K562 (cell line): Measurements from ENCODE around the gene BTBD2. TPM values are rescaled to one million over a fixed set of nuclear protein-coding genes. Genes with fewer than 3 reads are reported as not detected.
A peak's percentile ranks its signal among the peaks of the same experiment; 100 is the strongest.

Experiments used
- CBX3 ChIP-seq, 2 experiments: IDR thresholded peaks; 1 replicate in 1 of 2; 2 replicates in 1 of 2; pipeline ENCODE4 v1.6.1; 2012; ENCODE audit warnings: inconsistent platforms in 2 of 2, low read length in 2 of 2, borderline replicate concordance in 1 of 2, control low read depth in 1 of 2
- KAT8 ChIP-seq: fragments of 450-650 bp; IDR thresholded peaks from 2 replicates; pipeline ENCODE4 v1.6.1; 2016; ENCODE audit warnings: low read depth, mild to moderate bottlenecking
- KHSRP ChIP-seq: fragments of 450-650 bp; IDR thresholded peaks from 2 replicates; pipeline ENCODE4 v1.6.1; 2017
- NFYB ChIP-seq: IDR thresholded peaks from 2 replicates; pipeline ENCODE4 v1.6.1; 2011; ENCODE audit warnings: mild to moderate bottlenecking, moderate library complexity; ENCODE audit not compliant: insufficient read length; ENCODE audit errors: extremely low read depth
- SPI1 ChIP-seq: IDR thresholded peaks from 2 replicates; pipeline ENCODE4 v1.6.1; 2011; ENCODE audit warnings: low read depth, low read length, control low read depth, borderline replicate concordance
- TCF7 ChIP-seq: sonication (generic); IDR thresholded peaks from 2 replicates; pipeline ENCODE4 v1.6.1; 2016; ENCODE audit warnings: antibody characterized with exemption, borderline replicate concordance
- ZNF121 ChIP-seq: sonication (generic); formaldehyde crosslinking; conservative IDR thresholded peaks from 2 replicates; pipeline ENCODE4 v1.8.0; 2022; ENCODE audit warnings: missing genetic modification reagents
- ZNF644 ChIP-seq: fragments of 200-800 bp; sonication (Bioruptor generic); IDR thresholded peaks from 2 replicates; pipeline ENCODE4 v1.6.1; 2016; ENCODE audit warnings: low read depth, missing genetic modification characterization, missing compliant biosample characterization
- polyA plus RNA-seq, 8 experiments: library from polyadenylated mRNA; depleted of rRNA in 4 of 8; stranded (reverse) in 5 of 8; unstranded in 3 of 8; fragments of >200 nt; fragmentation: Nextera tagmentation in 2 of 8; fragmentation: Illumina TruSeq in 1 of 8; extraction: Ambion mirVana in 2 of 8; extraction: Trizol in 1 of 8; gene quantifications; 2 replicates each; pipeline versions ENCODE4 v1.2.1 to v1.2.3, GENCODE V29; 2011 to 2014; ENCODE audit warnings: inconsistent platforms in 1 of 8, missing spikeins in 1 of 8
- total RNA-seq, 7 experiments: library from RNA; depleted of rRNA in 6 of 7; stranded (reverse); fragments of >200 nt in 6 of 7; fragmentation: Illumina TruSeq in 2 of 7; extraction: Trizol in 2 of 7; gene quantifications; 2 replicates each; pipeline versions ENCODE4 v1.2.1 to v1.2.3, GENCODE V29; 2011 to 2021; ENCODE audit warnings: low replicate concordance in 1 of 7
- TF ChIP-seq, protein P1 (sequence below), 2 experiments: fragments of 450-650 bp; IDR thresholded peaks; 2 replicates each; pipeline ENCODE4 v1.6.1; 2016; ENCODE audit warnings: mild to moderate bottlenecking in 2 of 2, borderline replicate concordance in 1 of 2, low read depth in 1 of 2, moderate library complexity in 1 of 2
- TF ChIP-seq, protein P2 (sequence below): fragments of 150-350 bp; conservative IDR thresholded peaks from 2 replicates; pipeline ENCODE4 v1.6.1; 2014; ENCODE audit warnings: low read length
- TF ChIP-seq, protein P3 (sequence below): fragments of 450-650 bp; formaldehyde crosslinking; conservative IDR thresholded peaks from 2 replicates; pipeline ENCODE4 v1.4.0; 2022; ENCODE audit warnings: mild to moderate bottlenecking, missing genetic modification characterization
- TF ChIP-seq, protein P4 (sequence below): fragments of 200-800 bp; sonication (Bioruptor generic); IDR thresholded peaks from 2 replicates; pipeline ENCODE4 v1.6.1; 2017; ENCODE audit warnings: missing genetic modification characterization, missing compliant biosample characterization

The BTBD2 gene
- total and polyA plus RNA-seq, 9 of the 15 experiments (the other 6 are each of a cell fraction or from before 2014, with no cell fraction given), result 0.10 to 15.6 (median 6.9) TPM

DNA sequence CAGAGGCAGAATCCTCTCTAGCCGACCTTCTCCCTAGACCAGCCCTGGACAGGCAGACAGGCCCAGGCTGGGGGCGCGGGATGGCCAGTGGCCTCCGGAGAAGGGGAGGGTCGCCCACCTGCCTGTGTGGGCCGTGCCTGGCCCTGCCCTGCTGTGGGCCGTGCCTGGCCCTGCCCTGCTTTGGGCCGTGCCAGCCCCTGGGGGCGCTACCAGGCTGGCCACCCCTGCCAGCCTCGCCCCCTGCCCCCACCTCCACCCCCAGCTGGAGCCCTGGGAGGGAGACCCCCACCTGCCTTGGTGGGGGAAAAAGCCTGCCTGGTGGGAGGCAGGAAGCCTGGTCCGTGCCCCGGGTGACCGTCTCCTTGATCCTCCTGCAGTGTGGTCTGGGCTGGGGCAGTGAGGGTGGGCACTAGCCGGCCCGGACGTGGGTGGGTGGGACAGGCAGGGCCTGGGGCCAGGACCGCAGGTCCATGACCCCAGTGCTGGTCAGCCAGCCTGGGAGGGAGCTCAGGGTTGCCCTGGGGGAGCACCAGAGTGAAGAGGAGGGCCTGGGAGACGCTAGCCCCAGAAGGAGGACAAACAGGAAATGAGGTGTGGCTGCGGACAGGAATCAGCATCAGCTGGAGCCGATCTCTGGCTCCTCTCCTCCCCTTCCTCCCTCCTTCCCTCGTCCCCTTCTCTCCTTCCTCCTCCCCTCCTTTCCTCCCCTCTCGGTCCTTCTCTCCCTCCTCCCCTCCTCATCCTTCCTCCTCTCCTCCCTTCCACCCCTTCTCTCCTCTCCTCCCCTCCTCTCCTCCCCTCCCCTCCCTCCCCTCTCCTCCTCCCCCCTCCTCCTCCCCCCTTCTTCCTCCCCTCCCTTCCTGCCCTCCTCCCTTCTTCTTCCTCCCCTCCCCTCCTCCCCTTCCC is 40.7 kb upstream of the BTBD2 start (continued):
- TF ChIP-seq, protein P1, sequence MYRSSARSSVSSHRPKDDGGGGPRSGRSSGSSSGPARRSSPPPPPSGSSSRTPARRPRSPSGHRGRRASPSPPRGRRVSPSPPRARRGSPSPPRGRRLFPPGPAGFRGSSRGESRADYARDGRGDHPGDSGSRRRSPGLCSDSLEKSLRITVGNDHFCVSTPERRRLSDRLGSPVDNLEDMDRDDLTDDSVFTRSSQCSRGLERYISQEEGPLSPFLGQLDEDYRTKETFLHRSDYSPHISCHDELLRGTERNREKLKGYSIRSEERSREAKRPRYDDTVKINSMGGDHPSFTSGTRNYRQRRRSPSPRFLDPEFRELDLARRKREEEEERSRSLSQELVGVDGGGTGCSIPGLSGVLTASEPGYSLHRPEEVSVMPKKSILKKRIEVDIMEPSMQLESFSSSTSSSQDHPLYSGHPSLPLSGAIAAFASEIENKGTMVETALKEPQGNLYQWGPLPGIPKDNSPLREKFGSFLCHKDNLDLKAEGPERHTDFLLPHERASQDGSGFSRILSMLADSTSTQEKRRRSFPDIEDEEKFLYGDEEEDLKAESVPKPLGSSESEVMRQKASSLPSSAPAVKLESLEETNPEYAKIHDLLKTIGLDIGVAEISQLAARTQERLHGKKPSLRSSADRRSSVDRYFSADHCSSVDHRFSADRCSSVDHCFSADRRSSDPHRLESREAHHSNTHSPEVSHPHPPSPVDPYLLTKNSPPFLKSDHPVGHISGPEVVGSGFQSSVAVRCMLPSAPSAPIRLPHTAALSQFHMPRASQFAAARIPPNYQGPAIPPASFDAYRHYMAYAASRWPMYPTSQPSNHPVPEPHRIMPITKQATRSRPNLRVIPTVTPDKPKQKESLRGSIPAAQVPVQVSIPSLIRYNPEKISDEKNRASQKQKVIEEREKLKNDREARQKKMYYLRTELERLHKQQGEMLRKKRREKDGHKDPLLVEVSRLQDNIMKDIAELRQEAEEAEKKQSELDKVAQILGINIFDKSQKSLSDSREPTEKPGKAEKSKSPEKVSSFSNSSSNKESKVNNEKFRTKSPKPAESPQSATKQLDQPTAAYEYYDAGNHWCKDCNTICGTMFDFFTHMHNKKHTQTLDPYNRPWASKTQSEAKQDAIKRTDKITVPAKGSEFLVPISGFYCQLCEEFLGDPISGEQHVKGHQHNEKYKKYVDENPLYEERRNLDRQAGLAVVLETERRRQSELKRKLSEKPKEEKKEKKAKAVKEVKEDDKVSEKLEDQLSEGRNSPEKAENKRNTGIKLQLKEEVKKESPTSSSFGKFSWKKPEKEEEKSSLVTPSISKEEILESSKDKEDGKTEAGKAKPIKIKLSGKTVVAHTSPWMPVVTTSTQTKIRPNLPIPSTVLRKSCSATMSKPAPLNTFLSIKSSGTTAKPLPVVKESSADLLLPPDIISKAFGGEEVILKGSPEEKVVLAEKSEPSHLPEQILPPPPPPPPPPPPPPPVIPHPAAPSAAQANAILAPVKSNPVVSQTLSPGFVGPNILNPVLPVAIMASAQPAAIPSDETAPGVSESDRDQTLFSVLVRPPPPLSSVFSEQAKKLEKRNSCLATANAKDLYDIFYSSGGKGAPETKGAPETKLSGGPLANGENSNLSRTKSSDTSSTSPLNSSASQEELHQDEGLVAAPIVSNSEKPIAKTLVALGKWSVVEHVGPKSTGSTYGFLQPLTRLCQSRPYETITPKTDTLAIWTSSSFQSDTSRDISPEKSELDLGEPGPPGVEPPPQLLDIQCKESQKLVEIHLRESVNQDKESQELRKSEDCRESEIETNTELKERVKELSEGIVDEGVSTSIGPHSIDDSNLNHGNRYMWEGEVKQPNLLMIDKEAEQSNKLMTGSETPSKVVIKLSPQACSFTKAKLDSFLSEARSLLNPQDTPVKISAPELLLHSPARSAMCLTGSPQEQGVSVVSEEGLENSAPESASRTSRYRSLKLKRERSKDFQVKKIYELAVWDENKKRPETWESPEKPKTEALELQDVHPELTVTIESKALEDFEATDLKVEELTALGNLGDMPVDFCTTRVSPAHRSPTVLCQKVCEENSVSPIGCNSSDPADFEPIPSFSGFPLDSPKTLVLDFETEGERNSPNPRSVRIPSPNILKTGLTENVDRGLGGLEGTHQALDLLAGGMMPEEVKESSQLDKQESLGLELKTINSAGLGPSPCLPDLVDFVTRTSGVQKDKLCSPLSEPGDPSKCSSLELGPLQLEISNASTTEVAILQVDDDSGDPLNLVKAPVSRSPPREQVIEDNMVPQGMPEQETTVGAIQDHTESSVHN (IDR thresholded peaks at IDR 0.05; ENCODE audit: borderline replicate concordance in 1 of 2, low read depth in 1 of 2), result no peak
- TF ChIP-seq SPI1, result peak; percentile 72; the same call in 1 of the 2 replicates
- TF ChIP-seq ZNF644 (tag), result no peak; the same call in 1 of the 2 replicates
- TF ChIP-seq, protein P2, sequence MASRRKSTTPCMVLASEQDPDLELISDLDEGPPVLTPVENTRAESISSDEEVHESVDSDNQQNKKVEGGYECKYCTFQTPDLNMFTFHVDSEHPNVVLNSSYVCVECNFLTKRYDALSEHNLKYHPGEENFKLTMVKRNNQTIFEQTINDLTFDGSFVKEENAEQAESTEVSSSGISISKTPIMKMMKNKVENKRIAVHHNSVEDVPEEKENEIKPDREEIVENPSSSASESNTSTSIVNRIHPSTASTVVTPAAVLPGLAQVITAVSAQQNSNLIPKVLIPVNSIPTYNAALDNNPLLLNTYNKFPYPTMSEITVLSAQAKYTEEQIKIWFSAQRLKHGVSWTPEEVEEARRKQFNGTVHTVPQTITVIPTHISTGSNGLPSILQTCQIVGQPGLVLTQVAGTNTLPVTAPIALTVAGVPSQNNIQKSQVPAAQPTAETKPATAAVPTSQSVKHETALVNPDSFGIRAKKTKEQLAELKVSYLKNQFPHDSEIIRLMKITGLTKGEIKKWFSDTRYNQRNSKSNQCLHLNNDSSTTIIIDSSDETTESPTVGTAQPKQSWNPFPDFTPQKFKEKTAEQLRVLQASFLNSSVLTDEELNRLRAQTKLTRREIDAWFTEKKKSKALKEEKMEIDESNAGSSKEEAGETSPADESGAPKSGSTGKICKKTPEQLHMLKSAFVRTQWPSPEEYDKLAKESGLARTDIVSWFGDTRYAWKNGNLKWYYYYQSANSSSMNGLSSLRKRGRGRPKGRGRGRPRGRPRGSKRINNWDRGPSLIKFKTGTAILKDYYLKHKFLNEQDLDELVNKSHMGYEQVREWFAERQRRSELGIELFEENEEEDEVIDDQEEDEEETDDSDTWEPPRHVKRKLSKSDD, result no peak
- TF ChIP-seq, protein P3, sequence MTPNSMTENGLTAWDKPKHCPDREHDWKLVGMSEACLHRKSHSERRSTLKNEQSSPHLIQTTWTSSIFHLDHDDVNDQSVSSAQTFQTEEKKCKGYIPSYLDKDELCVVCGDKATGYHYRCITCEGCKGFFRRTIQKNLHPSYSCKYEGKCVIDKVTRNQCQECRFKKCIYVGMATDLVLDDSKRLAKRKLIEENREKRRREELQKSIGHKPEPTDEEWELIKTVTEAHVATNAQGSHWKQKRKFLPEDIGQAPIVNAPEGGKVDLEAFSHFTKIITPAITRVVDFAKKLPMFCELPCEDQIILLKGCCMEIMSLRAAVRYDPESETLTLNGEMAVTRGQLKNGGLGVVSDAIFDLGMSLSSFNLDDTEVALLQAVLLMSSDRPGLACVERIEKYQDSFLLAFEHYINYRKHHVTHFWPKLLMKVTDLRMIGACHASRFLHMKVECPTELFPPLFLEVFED, result peak; percentile 63; the same call in 1 of the 2 replicates
- no peak for TF ChIP-seq KAT8
- TF ChIP-seq, protein P4, sequence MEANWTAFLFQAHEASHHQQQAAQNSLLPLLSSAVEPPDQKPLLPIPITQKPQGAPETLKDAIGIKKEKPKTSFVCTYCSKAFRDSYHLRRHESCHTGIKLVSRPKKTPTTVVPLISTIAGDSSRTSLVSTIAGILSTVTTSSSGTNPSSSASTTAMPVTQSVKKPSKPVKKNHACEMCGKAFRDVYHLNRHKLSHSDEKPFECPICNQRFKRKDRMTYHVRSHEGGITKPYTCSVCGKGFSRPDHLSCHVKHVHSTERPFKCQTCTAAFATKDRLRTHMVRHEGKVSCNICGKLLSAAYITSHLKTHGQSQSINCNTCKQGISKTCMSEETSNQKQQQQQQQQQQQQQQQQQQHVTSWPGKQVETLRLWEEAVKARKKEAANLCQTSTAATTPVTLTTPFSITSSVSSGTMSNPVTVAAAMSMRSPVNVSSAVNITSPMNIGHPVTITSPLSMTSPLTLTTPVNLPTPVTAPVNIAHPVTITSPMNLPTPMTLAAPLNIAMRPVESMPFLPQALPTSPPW (CRISPR knock-in tag), result peak; percentile 92
- TF ChIP-seq KHSRP, result no peak
- TF ChIP-seq TCF7, result no peak
- no peak for TF ChIP-seq NFYB
- TF ChIP-seq ZNF121 (CRISPR knock-in tag), result no peak
- peak in 1 of 2 experiments; percentile 50; a peak in 1 of 3 replicates for TF ChIP-seq CBX3 (IDR thresholded peaks at IDR 0.05; ENCODE audit: borderline replicate concordance in 1 of 2, low read length in 2 of 2)
